ENCODE data around the gene LANCL3. TPM values are rescaled to one million over a fixed set of nuclear protein-coding genes. Genes with fewer than 3 reads are reported as not detected.
"Not testable (repeated sequence)": the region's sequence is repeated elsewhere in the genome, so short reads cannot be mapped to it uniquely, and the experiment has no call there.

The LANCL3 gene
- total RNA-seq (2014; rRNA removed; shearing (Covaris generic)): not detected in 2 replicates

GRCh38 chrX:37571426-37572107 is at the start of gene LANCL3:
Gene LANCL3 (plus strand): TSS chrX:37571661. CDS start chrX:37571871, 210 bp downstream.
- not testable (repeated sequence) for H3K36me3 ChIP-seq; H3K9me3 ChIP-seq (replicated peaks); DNase-seq; H3K4me1 ChIP-seq; H3K27me3 ChIP-seq; H3K4me3 ChIP-seq; H3K27ac ChIP-seq

- not testable (repeated sequence) for DNase-seq; H3K27ac ChIP-seq; H3K4me3 ChIP-seq; H3K9me3 ChIP-seq (replicated peaks); H3K36me3 ChIP-seq; H3K4me1 ChIP-seq; H3K27me3 ChIP-seq
Measured at GRCh38 chrX:37523673-37524072, 47.8 kb upstream of the LANCL3 start.

- no peaks in the 10 kb centered on the region for H3K9me3 ChIP-seq (replicated peaks)
- H3K36me3 ChIP-seq: no peaks in the 10 kb centered on the region
- no peaks in the 10 kb centered on the region for H3K27me3 ChIP-seq
- no peak overlapping the region for H3K27ac ChIP-seq
- H3K4me1 ChIP-seq: no peaks in the 10 kb centered on the region
- no peak for DNase-seq
- H3K4me3 ChIP-seq: no peak overlapping the region
Measured at GRCh38 chrX:37541991-37542390, 29.5 kb upstream of the LANCL3 start.

- Histone ChIP-seq H3K27ac (no peak overlapping the region), H3K4me3 (no peak overlapping the region), H3K9me3 (replicated peaks) (no peaks in the 10 kb centered on the region), H3K27me3 (no peaks in the 10 kb centered on the region), H3K36me3 (no peaks in the 10 kb centered on the region), H3K4me1 (no peaks in the 10 kb centered on the region)
- no peak for DNase-seq
Measured at GRCh38 chrX:37542791-37543190, 28.7 kb upstream of the LANCL3 start.

GRCh38 chrX:37543324-37543723 is 28.1 kb upstream of the LANCL3 start:
- Histone ChIP-seq H3K36me3 (no peaks in the 10 kb centered on the region), H3K4me1 (no peaks in the 10 kb centered on the region), H3K9me3 (replicated peaks) (no peaks in the 10 kb centered on the region), H3K27ac (no peak overlapping the region), H3K27me3 (no peaks in the 10 kb centered on the region), H3K4me3 (no peak overlapping the region)
- no peak for DNase-seq

- not testable (repeated sequence) for H3K4me3 ChIP-seq; DNase-seq; H3K27me3 ChIP-seq; H3K36me3 ChIP-seq; H3K9me3 ChIP-seq (replicated peaks); H3K27ac ChIP-seq; H3K4me1 ChIP-seq
Measured at GRCh38 chrX:37544531-37544930, 26.9 kb upstream of the LANCL3 start.

GRCh38 chrX:37545066-37545465 is 26.4 kb upstream of the LANCL3 start:
- Histone ChIP-seq H3K4me3 (no peak overlapping the region), H3K9me3 (replicated peaks) (no peaks in the 10 kb centered on the region), H3K4me1 (no peaks in the 10 kb centered on the region), H3K27ac (no peak overlapping the region), H3K36me3 (no peaks in the 10 kb centered on the region), H3K27me3 (no peaks in the 10 kb centered on the region)
- DNase-seq: no peak

GRCh38 chrX:37549619-37550018 is 21.8 kb upstream of the LANCL3 start:
- not testable (repeated sequence) for H3K4me1 ChIP-seq; H3K4me3 ChIP-seq; H3K27ac ChIP-seq; H3K36me3 ChIP-seq; H3K27me3 ChIP-seq; DNase-seq; H3K9me3 ChIP-seq (replicated peaks)

- no peak for DNase-seq
- no peak overlapping the region for H3K27ac ChIP-seq
- H3K27me3 ChIP-seq: no peaks in the 10 kb centered on the region
- H3K4me3 ChIP-seq: no peak overlapping the region
- H3K9me3 ChIP-seq (replicated peaks): no peaks in the 10 kb centered on the region
- no peaks in the 10 kb centered on the region for H3K4me1 ChIP-seq
- no peaks in the 10 kb centered on the region for H3K36me3 ChIP-seq
Measured at GRCh38 chrX:37553476-37553875, 18.0 kb upstream of the LANCL3 start.

GRCh38 chrX:37565254-37565653 is 6.2 kb upstream of the LANCL3 start:
- H3K9me3 ChIP-seq (replicated peaks); H3K27me3 ChIP-seq; H3K27ac ChIP-seq; H3K4me1 ChIP-seq; H3K36me3 ChIP-seq; H3K4me3 ChIP-seq; DNase-seq: not testable (repeated sequence)

GRCh38 chrX:37570349-37570748 is 1.1 kb upstream of the LANCL3 start:
- DNase-seq; H3K9me3 ChIP-seq (replicated peaks): not testable (repeated sequence)

GRCh38 chrX:37572108-37572587 is 687 bp downstream of the LANCL3 start:
- H3K27ac ChIP-seq; H3K27me3 ChIP-seq; H3K36me3 ChIP-seq; H3K4me1 ChIP-seq; DNase-seq; H3K9me3 ChIP-seq (replicated peaks); H3K4me3 ChIP-seq: not testable (repeated sequence)

More at GRCh38 chrX:37570349-37570748, 1.1 kb upstream of the LANCL3 start:
- not testable (repeated sequence) for H3K36me3 ChIP-seq, H3K27ac ChIP-seq, H3K27me3 ChIP-seq, H3K4me1 ChIP-seq, H3K4me3 ChIP-seq

- not testable (repeated sequence) for H3K9me3 ChIP-seq (replicated peaks); DNase-seq; H3K36me3 ChIP-seq; H3K4me1 ChIP-seq; H3K4me3 ChIP-seq; H3K27ac ChIP-seq; H3K27me3 ChIP-seq
Measured at GRCh38 chrX:37573121-37573520, 1.7 kb downstream of the LANCL3 start.

- no peak for DNase-seq
- H3K27ac ChIP-seq: no peak overlapping the region
- no peak overlapping the region for H3K4me3 ChIP-seq
Measured at GRCh38 chrX:37578045-37578444, 6.6 kb downstream of the LANCL3 start.

GRCh38 chrX:37580080-37580479 is 8.6 kb downstream of the LANCL3 start:
- Histone ChIP-seq H3K36me3 (no peaks in the 10 kb centered on the region), H3K27me3 (no peaks in the 10 kb centered on the region), H3K27ac (no peak overlapping the region), H3K4me3 (no peak overlapping the region), H3K4me1 (no peaks in the 10 kb centered on the region), H3K9me3 (replicated peaks) (no peaks in the 10 kb centered on the region)
- no peak for DNase-seq

More at GRCh38 chrX:37578045-37578444, 6.6 kb downstream of the LANCL3 start:
- Histone ChIP-seq H3K4me1 (no peaks in the 10 kb centered on the region), H3K36me3 (no peaks in the 10 kb centered on the region), H3K27me3 (no peaks in the 10 kb centered on the region), H3K9me3 (replicated peaks) (no peaks in the 10 kb centered on the region)

GRCh38 chrX:37587337-37587736 is 15.9 kb downstream of the LANCL3 start:
- H3K4me1 ChIP-seq; H3K27ac ChIP-seq; DNase-seq; H3K36me3 ChIP-seq; H3K4me3 ChIP-seq; H3K9me3 ChIP-seq (replicated peaks); H3K27me3 ChIP-seq: not testable (repeated sequence)
